HFFc6 (cell line): Measurements from ENCODE around the gene TNFRSF18. TPM values are rescaled to one million over a fixed set of nuclear protein-coding genes. Genes with fewer than 3 reads are reported as not detected.

Experiments used
- DNase-seq: peaks from one replicate; pipeline ENCODE4 v3.0.0-alpha.2; 2018
- H3K27ac Mint-ChIP-seq: 2 replicates; pipeline ENCODE4 v1.8.0; 2020; ENCODE audit warnings: mild to moderate bottlenecking, mixed read lengths
- H3K27me3 Mint-ChIP-seq: 2 replicates; pipeline ENCODE4 v1.8.0; 2021; ENCODE audit warnings: mild to moderate bottlenecking, moderate library complexity, mixed read lengths; ENCODE audit not compliant: insufficient read depth
- H3K36me3 Mint-ChIP-seq: 2 replicates; pipeline ENCODE4 v1.8.0; 2021; ENCODE audit warnings: low read depth, mixed read lengths
- H3K4me1 Mint-ChIP-seq: 2 replicates; pipeline ENCODE4 v1.8.0; 2020; ENCODE audit warnings: low read depth, mixed read lengths
- H3K4me3 Mint-ChIP-seq: 2 replicates; pipeline ENCODE4 v1.8.0; 2020; ENCODE audit warnings: mild to moderate bottlenecking, moderate library complexity, mixed read lengths
- H3K9me3 Mint-ChIP-seq: 2 replicates; pipeline ENCODE4 v1.8.0; 2020; ENCODE audit warnings: mild to moderate bottlenecking, mixed read lengths
- CTCF ChIP-seq: fragments of 200-600 bp; sonication (generic); IDR thresholded peaks from 2 replicates; pipeline ENCODE4 v1.5.0; 2021; ENCODE audit warnings: antibody characterized with exemption, mild to moderate bottlenecking
- total RNA-seq, 6 experiments: library from RNA; stranded (reverse); fragmentation: NEBNext Ultra II Directional; extraction: Animal tissue kit (Norgen Biotek cat#: 25700); gene quantifications; 2 replicates in 1 of 6; 3 replicates in 5 of 6; pipeline ENCODE4 v1.2.3, GENCODE V29; 2021

Gene TNFRSF18
- total RNA-seq, 6 experiments from 2014 or later = not detected

- Mint-ChIP-seq H3K4me1 (no peaks in the 10 kb centered on the region), H3K9me3 (no peaks in the 10 kb centered on the region), H3K27me3 (peaks cover 7% of the 10 kb centered on the region), H3K36me3 (no peaks in the 10 kb centered on the region), H3K27ac (no peak overlapping the region), H3K4me3 (no peak overlapping the region)
- DNase-seq = no peak
- no peak for TF ChIP-seq CTCF
These were observed 46.0 kb downstream of the TNFRSF18 start for GRCh38 chr1:1160281-1160930.

DNA sequence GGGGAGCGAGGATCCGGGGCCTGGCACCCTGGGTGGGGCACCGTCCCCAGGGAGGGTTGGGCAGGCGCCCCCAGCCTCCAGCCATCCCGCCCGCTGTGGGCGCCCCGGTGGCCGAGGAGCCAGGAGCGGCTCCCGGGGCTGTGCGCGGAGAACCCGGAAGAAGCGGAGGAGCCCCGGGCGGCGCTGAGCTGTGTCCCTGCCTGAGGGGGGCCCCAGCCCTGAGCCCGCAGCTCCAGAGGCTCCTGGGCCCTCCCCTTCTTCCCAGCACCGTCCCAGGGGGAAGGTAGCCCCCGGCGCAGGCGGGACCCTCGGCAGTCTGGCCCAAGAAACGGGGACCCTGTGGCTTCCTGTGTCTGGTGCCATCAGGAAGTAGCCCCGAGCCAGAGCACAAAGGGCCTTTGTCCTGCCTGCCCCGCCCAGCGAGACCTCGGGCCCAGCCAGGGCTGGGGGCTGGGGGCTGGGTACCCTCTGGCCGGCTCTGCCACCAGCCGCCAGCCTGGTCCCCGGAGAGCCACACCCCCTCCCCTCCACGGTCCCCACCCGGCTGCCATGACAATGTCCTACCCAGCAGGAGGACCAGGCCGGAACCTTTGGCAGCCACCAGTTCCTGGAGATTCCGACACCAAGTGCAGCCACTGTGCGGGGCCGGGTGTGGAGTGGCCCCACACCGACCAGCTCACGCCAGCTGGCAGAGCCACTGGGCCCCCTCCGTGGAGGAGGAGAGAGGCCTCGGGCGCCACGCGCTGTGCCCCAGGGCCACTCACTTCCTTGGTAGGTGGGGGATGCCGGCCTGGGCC is 48.3 kb downstream of the TNFRSF18 start:
- H3K27me3 Mint-ChIP-seq = peaks cover 4% of the 10 kb centered on the region
- H3K36me3 Mint-ChIP-seq = peaks cover 5% of the 10 kb centered on the region
- DNase-seq = no peak
- H3K4me3 Mint-ChIP-seq = no peak overlapping the region
- no peaks in the 10 kb centered on the region for H3K4me1 Mint-ChIP-seq
- no peak for TF ChIP-seq CTCF
- H3K27ac Mint-ChIP-seq = no peak overlapping the region
- H3K9me3 Mint-ChIP-seq = peaks cover 12% of the 10 kb centered on the region

DNA sequence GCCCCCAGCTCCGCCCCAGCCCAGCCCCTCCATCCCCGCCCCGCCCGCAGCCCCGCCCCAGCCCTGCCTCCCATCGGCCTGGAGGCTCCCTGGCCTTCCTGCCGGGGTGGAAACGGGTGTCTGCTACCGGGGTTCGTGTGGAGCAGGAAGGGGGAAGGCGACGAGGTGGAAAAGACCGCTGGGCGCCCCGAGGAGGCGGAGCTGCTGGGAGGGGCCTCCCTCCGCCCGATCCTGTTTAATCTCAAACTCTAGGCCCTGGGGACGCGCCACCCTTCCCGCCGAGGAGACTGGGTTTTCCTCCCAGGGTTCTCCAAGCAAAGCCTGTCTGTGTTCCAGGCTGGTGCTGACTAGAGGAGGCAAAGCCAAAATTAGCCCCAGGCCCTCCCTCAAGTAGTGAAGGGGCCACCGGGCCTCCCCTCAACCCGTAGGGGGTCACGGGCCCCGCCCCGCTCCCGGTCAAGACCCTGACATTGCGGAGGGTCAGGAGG is 48.9 kb downstream of the TNFRSF18 start:
- peak overlapping the region; percentile 66 for H3K4me3 Mint-ChIP-seq
- peaks cover 4% of the 10 kb centered on the region for H3K27me3 Mint-ChIP-seq
- H3K36me3 Mint-ChIP-seq = peaks cover 12% of the 10 kb centered on the region
- no peak for TF ChIP-seq CTCF
- no peaks in the 10 kb centered on the region for H3K4me1 Mint-ChIP-seq
- DNase-seq = peak; percentile 77
- peak overlapping the region; percentile 51; the same call in 1 of the 2 replicates for H3K27ac Mint-ChIP-seq
- H3K9me3 Mint-ChIP-seq = peaks cover 19% of the 10 kb centered on the region

GRCh38 chr1:1157033-1157365 is 49.4 kb downstream of the TNFRSF18 start:
- no peak for TF ChIP-seq CTCF
- no peaks in the 10 kb centered on the region for H3K4me1 Mint-ChIP-seq
- H3K27ac Mint-ChIP-seq = no peak overlapping the region
- H3K27me3 Mint-ChIP-seq = peaks cover 4% of the 10 kb centered on the region
- DNase-seq = no peak
- H3K4me3 Mint-ChIP-seq = no peak overlapping the region
- H3K36me3 Mint-ChIP-seq = peaks cover 16% of the 10 kb centered on the region
- H3K9me3 Mint-ChIP-seq = peaks cover 23% of the 10 kb centered on the region

GRCh38 chr1:1156140-1157032 is 50.0 kb downstream of the TNFRSF18 start:
- Mint-ChIP-seq H3K27me3 (peaks cover 4% of the 10 kb centered on the region), H3K9me3 (peaks cover 25% of the 10 kb centered on the region), H3K36me3 (peaks cover 16% of the 10 kb centered on the region), H3K27ac (no peak overlapping the region), H3K4me1 (no peaks in the 10 kb centered on the region), H3K4me3 (no peak overlapping the region)
- DNase-seq = no peak
- TF ChIP-seq CTCF = no peak
